Left colon (tissue), 2 donors: ENCODE results near the gene CSNK2A1. TPM values are rescaled to one million over a fixed set of nuclear protein-coding genes. Genes with fewer than 3 reads are reported as not detected.

ENCODE experiments used
- ATAC-seq: fragments of 200-7000 bp; cut with Tn5 transposase; one replicate; pipeline ENCODE4 v1.9.1; 2020; ENCODE audit warnings: mild to moderate bottlenecking, moderate library complexity
- DNase-seq, 2 donors: peaks; one replicate each; pipeline ENCODE4 v3.0.0-alpha.2; 2020
- intact Hi-C, 2 donors: fragments of 100-400 bp; cut with DNase I in 1 of 2; cut with micrococcal nuclease in 1 of 2; formaldehyde crosslinking; loops; one replicate each; pipeline versions ENCODE4 v1.11.2 to v1.14.0; 2022; cut with DNase I, micrococcal nuclease
- total RNA-seq, 2 donors: library from RNA; stranded (reverse); fragmentation: NEBNext Ultra II Directional; extraction: Animal tissue kit (Norgen Biotek cat#: 25700); gene quantifications; one replicate each; pipeline ENCODE4 v1.2.1, GENCODE V29; 2021
- donor health status: DM: no; HTN: no; CAD: no.
- donor health status: DM: yes; HTN: yes; CAD: no.

CSNK2A1 gene
- total RNA-seq, 2 donors from 2014 or later = 106 to 117 TPM

DNA sequence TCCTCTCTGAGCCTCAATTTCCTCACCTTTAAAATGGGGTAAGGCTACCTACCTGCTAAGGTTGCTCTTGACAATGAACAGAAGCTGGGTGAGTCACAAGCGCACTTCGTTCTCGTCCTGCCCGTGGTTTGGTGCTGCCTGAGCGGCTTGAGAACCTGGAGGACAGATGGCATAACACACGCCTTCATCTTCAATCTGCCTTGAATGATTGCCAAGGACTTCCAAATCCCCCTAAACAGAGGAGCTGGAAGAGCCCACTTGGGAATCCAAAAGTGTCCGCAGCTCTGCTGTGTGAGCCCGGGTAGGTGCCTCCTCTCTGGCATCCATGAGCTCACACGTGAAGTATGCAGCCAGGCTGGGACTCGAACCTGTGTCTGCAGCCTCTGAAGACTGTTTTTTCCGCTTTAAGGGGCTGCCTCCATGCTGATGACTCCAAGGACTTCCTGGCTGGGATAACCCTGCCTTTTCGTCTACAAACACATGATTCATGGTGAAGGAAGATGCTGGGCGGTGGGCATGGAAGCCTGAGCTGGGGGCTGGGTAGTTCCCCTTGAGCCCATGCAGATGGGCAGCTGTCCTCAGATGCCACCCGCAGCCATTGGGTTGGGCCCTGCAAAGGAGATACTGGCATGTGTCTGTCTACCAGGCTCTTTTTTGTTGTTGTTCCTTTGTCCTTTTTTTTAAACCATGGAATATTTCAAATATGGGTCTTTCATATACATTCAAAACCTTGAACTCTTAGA lies 25.3 kb upstream of the CSNK2A1 start:
- ATAC-seq = no peak
- no peak for DNase-seq
- intact Hi-C loops = no loop called here

DNA sequence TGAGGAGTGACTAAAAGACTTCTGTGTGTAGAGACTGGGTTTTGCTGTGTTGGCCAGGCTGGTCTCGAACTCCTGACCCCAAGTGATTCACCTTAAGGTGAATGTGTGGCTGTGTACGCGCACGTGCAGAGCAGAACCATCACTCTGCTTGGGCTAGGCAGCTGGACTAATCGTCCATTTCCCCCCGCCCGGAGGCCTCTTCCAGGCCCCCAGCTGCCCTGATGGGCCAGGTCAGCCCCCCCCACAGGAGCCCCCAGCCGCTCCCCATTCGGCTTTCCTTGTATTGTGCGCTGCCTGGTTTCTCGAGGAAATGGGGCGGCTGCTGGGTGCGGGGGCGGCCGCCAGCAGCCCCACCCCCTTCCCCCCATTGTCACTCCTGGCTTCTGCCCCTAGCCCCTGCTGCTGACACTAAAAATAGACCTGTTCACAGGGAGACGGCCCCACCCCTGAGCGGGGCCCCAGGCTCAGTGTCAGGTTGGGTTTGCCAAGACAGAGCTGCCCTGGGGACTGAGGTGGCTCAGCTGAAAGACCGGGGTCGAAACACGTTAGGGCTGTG lies 24.6 kb upstream of the CSNK2A1 start:
- no peak for DNase-seq
- intact Hi-C loops = no loop called here
- no peak for ATAC-seq

DNA sequence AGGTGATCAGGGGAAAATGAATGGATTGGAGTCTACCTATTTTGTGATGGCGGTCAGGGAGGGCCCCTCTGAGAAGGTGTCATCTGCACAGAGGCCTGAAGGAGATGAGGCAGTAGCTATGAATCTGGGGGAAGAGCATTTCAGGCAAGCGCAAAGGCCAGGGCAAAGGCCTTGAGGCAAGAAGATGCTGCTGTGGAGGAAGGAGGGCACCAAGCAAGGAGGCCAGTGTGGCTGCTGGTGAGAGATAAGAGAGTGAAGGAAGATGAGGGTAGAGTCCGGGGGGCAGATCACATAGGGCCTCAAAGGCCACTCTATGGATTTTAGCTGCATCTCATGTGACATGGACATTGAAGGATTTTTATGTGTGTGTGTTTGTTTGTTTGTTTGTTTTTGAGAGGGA lies 20.6 kb upstream of the CSNK2A1 start:
- ATAC-seq = no peak

DNA sequence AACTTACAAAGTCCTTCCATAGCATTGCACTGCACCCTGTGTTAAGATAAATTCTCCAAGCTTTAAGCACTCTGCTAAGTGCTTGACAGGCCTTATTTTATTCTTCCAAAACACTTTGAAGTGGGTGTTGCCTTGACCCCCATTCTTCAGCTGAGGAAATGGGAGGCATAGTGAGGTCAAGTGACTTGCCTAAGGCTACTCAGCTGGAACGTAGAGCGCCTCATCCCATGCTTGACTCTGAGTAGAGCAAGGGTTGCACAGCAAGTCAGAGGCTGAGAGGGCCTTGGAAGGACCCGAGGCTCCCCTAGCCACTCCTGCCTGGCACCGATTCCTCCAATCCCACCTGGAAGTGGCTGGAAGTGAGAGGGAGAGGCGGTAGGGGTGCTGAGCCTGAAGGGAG lies 19.6 kb upstream of the CSNK2A1 start:
- DNase-seq (no peak), ATAC-seq (no peak)
- intact Hi-C loops = loop anchor here in 1 of 2 donors (5.0 kb wide), 1 partner anchor 179 kb away; no protein-coding TSS in a partner anchor

More for the DNA sequence above, 20.6 kb upstream of the CSNK2A1 start:
- no peak for DNase-seq
- intact Hi-C loops = loop anchor here in 1 of 2 donors (5.0 kb wide), 1 partner anchor 178 kb away; no protein-coding TSS in a partner anchor

DNA sequence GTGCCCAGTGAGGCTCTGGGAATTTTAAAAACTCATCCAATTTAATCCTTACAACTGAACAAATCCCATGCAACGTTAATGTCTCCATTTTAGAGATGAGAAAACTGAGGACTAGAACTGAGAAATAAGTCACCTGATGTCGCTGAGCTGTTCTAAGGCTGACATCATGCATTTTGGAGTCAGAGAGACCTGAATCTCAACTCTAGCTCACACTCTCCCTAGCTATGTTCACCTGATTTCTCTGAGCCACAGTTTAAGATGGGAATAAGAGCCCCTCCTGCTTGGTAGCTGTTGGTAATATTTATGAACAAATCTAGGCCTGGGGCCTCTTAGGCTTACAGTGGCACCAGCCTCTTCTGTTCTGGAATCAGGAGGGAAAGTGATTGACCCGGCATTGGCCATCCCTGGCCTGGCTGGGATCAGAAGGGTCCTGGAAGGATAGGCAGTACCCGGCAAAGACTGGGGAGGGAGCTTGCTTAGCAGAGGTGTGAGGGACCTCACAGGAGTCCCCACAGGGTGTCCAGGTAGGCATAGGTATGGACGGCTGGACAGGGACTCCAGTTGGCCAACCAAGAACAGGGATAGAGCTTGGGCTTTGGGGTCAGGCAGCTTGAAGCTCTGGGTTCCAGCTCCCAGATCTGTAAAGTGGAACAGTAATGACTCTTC lies 18.8 kb upstream of the CSNK2A1 start:
- intact Hi-C loops = loop anchor here in 1 of 2 donors (5.0 kb wide), 1 partner anchor 180 kb away; no protein-coding TSS in a partner anchor
- DNase-seq (no peak), ATAC-seq (no peak)

DNA sequence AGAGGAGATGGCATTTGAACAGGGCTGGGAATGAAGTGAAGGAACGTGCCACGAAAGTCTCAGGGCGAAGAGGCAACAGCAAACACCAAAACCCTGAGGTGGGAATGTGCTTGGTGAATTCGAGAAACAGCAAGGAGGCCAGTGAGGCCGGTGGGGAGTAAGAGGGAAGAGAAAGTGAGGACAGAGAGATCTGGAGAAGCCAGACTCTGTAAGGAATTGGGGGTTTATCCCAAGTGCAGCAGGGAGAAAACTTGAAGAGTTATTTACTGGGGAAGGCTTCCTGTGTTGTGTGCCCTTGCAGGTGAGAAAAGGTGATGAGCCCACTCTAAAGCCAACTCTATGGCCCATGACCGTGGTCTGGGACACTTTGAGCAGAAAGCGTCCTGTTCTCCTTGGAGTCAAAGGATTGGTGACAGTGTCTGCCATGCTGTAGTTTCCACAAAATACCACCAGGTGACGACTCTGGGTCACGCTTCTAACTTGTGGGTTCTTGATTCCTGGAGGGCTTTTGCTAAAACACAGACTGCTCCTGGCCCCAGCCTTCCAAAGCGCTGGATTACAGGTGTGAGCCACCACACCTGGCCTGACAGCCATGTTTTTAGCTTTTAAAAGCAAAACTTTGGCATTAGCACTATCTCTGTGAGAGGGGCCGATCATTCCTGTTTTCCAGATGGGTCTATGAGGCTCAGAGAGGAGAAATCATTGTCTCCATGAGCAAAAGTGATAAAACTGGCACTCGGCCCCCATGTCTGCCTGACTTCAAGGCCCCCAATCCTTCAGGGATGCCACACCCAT lies 18.0 kb upstream of the CSNK2A1 start:
- ATAC-seq = peak; percentile 86
- intact Hi-C loops = loop anchor here in 1 of 2 donors (2.0 to 5.0 kb wide), 2 partner anchors 83 to 181 kb away; no protein-coding TSS in a partner anchor
- DNase-seq = peak; percentile 41 to 44

DNA sequence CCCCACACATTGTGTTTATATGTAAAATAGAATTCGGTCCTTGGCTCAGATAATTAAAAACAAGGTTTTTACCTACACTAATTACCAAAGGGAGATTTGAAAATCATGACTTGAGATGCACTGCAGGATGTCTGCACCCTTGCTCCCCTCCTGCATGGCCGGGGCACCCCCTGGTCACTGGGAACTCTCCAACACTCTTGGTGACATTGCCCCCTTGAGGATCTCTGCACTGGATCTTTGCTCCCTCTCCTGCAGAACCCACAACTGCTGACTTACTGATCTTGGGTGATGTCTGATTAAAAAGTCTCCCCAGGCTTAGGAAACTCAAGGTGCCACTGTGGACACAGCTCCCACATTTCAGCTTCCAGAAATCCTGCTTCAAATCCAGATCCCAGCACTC lies 17.1 kb upstream of the CSNK2A1 start:
- intact Hi-C loops = loop anchor here in 1 of 2 donors (2.0 to 5.0 kb wide), 2 partner anchors 84 to 182 kb away; no protein-coding TSS in a partner anchor
- no peak for DNase-seq
- ATAC-seq = no peak

DNA sequence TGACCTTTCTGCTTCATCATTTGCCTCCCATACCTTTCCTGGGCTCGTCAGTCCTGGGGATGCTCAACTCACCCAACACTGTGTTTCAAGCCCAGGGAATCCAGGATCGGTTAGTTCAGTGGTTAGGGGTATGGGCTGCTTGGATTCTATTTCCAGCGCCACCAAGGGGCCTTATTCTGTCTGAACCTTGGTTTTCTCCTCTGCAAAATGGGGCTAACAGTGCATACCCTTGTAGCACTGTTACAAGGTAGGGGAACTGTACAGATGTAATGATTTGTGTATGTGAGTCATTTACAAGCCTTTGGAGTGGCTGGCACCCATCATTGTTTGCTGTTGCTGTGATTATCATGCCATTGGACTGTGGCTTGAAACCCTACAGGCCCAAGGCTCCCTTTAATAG lies 14.5 kb upstream of the CSNK2A1 start:
- DNase-seq (no peak), ATAC-seq (no peak)
- intact Hi-C loops = no loop called here

DNA sequence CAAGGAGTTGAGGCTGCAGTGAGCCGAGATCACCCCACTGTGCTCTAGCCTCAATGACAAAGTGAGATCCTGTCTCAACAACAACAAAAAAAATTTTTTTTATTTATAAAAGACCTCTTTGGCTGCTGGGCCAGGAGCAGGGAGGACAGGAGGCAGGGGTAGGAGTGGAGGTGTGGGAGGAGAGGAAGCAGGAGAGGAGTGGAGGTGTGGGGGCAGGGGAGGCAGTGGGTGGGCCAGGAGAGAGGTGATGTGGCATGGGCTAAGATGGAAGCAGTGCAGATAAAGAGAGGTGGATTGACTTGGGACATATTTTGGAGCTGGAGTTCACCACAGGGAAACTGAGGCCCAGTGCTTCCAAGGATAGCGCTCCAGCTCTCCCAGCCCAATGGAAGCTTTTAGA lies 13.4 kb upstream of the CSNK2A1 start:
- intact Hi-C loops = no loop called here
- no peak for ATAC-seq
- no peak for DNase-seq

DNA sequence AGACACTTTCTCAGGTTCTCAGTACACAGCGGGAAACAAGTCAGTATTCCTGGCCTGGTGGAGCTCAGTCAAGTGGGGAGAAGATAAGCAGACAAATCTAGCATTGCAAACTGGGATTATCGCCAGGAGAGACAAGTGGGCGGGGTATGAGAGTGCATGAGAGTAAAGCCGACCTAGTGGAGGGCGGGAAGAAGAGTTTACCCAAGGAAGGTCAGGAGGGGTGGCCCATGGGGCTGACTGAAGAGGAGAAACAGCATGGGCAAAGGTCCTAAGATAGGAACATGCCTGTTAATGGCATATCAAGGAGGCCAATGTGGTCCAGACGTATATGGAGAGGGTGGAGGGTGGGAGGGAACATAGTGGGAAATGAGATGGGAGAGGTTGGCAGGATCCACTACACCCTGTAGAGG lies 12.4 kb upstream of the CSNK2A1 start:
- intact Hi-C loops = no loop called here
- DNase-seq (peak in 1 of 2 donors; percentile 36), ATAC-seq (peak; percentile 85)

DNA sequence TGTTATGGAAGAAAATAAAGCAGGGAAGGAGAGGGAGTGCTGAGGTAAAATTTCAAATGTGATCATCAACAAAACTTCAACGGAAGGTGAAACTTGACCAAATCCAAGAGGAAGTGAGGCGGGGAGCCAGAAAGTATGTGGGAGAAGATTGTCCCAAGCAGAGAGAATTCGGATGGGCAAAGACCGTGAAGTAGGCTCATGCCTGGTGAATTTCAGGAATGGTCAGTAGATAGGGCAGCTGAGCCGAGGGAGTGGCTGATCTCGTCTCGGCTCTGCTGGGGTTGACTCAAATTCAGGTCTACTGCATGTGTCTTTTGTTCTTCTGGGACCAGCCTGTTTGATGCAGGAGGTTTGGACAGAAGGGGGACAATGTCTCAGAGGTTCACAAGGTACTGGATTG lies 7.0 kb upstream of the CSNK2A1 start:
- DNase-seq (no peak), ATAC-seq (no peak)
- intact Hi-C loops = no loop called here

DNA sequence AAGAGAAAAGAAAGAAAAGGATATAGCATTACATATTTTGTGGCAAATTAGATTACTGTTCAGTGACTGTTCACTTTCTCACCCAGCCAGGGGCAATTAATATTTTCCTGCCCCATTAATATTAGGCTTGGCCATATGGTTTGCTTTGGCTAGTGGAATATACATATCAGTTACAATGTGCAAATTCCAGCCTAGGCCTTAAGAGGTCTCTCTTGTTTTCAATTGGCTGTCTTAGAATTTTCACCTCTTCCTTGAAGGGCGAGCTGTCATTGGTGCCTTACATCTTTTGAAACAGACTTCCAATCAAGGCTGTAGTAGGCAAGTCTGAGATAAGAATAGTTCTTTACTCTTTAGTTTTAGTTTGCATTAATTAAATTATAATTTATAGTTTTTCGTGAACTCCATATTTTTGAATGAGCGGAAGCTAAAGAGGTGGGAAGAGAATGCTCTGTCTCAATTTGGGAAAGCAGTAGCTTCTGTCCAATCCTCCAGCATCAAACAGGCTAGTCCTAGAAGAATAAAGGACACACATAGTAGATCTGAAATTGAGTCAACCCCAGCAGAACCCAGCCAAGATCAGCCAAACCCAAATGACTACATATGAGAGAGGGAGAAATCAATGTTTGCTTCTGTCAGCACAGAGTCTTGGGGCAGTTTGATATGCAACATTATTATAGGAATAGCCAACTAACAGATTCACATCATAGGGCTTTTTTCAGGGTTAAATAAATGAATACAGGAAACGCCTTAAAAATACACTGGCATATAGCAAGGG lies 6.3 kb upstream of the CSNK2A1 start:
- ATAC-seq = no peak
- DNase-seq = no peak
- intact Hi-C loops = loop anchor here in 1 of 2 donors (10.0 kb wide), 1 partner anchor 105 kb away; the partner anchor contains the start of gene SRXN1

DNA sequence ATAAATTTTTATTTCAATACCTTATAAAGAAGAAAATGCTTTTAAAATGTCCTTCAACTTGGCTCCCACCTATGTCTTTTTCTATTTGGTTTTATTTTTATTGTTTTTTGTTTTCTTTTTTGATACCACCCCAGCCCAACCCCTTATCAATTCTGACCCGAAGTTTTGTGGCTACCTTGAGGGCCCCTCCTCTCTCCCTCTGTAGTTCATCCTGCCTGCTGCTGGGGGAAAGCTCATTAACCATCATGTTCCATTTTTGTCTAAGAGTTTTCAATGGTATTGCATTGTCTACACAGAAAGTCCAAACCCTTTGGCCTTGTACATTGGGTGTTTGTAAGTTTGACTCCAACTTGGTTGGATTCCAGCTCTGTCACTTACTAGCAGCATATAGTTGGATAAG lies 5.3 kb upstream of the CSNK2A1 start:
- ATAC-seq (no peak), DNase-seq (no peak)
- intact Hi-C loops = loop anchor here in 1 of 2 donors (10.0 kb wide), 1 partner anchor 106 kb away; the partner anchor contains the start of gene SRXN1

DNA sequence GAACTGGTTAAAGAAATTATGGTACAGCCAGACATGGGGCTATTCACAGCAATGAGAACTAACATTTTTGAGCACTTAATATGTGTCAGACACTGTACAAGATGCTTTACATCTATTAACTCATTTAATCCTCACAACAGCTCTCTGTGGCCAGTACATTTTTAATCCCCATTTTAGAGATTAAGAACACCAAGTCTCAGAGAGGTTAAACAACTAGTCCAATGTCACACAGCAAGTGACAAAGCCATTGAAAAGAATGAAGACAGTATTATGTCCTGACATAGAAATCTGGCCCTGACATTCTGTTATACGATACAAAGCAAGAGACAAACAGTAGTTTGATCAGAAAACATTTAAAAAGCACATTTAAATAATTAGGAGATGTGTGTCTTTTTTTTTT lies 3.8 kb upstream of the CSNK2A1 start:
- ATAC-seq = no peak
- DNase-seq = no peak
- intact Hi-C loops = loop anchor here in 1 of 2 donors (10.0 kb wide), 1 partner anchor 107 kb away; the partner anchor contains the start of gene SRXN1

DNA sequence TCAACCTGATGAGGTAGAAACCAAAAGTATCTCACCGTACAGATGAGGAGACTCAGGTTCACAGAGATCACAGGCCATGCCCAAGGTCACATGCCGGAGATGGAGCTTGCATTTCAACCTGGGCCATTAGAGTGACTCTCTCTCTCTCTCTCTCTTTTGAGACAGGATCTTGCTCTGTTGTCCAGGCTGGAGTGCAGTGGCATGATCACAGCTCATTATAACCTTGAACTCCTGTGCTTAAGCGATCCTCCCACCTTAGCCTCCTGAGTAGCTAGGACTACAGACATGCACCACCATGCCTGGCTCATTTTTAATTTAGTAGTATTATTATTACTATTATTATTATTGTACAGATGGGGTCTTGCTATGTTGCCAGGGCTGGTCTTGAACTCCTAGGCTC lies 2.8 kb upstream of the CSNK2A1 start:
- intact Hi-C loops = loop anchor here in 1 of 2 donors (10.0 kb wide), 1 partner anchor 108 kb away; the partner anchor contains the start of gene SRXN1
- ATAC-seq (no peak), DNase-seq (no peak)

DNA sequence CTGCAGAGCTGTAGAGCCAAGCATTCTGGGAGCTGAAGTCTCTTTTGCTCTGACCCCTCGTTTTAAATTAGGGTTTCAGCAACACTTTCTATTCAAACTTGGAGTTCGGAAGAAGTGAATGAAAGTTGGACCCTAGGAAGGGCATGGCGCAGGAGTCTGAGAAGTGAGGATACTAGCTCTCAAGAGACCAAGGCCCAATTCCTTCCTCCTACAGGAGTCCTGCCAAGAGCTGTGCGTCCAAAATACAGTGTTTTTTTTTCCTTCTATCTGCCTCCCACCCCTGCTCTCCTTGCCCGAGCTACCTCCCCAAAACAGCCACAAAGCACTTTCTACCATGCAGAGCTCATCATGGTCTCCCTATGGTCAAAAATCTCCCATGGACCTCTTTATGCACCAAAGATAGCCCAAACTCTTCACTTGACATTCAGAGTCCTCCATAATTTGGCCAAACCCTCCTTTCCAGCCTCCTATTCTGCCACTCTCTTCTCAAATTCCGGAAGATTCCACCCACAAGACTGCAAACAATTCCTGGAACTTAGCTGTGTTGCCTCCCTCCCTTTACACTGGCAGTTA lies 649 bp upstream of the CSNK2A1 start:
- no peak for ATAC-seq
- intact Hi-C loops = loop anchor here in 1 of 2 donors (10.0 kb wide), 1 partner anchor 111 kb away; the partner anchor contains the start of gene SRXN1
- DNase-seq = no peak

DNA sequence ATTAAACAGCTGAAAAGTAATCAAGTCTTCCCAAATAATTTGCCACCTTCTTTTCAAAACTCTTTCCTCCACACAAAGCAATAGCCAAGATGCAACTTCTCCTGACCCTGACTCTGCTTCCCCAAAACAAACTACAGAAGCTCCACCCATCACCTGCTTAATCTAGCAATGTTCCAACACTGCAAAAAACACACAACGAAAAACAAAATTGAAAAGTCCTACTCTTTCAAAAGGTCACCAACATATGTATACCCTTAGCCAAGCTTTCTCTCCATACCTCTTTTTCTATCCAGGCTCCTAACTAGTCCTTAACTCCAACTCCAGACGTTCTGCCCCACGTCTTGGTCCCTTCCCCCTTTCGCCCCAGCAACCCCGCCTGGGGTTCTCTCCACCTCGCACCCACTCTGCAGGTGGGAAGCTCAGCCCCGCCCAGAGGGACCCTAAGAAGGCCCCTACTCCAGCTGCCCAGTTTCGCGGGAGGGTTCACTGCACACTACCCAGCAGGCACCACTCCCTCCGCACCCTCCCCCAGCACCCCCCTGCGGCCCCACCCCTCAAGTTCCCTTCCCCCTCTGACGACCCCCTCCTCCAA lies 717 bp downstream of the CSNK2A1 start:
- peak; percentile 39 for ATAC-seq
- DNase-seq = peak; percentile 55 to 58
- intact Hi-C loops = loop anchor here in 1 of 2 donors (10.0 kb wide), 1 partner anchor 112 kb away; the partner anchor contains the start of gene SRXN1
